HEK293 (cell line): Measurements from ENCODE around the gene SLC9A5.

Experiments used
- CTCF ChIA-PET: fragments of 350-600 bp; formaldehyde crosslinking; extraction: SDS; loops from one replicate; lab custom pipeline; 2021; ENCODE audit warnings: antibody characterized with exemption; lab: Yijun Ruan, JAX
- POLR2A ChIA-PET: fragments of 300-600 bp; formaldehyde crosslinking; extraction: SDS; loops from one replicate; lab custom pipeline; 2020; ENCODE audit warnings: antibody characterized with exemption, inconsistent platforms; lab: Yijun Ruan, JAX
- H3K27ac ChIP-seq: fragments of 200-500 bp; sonication (Bioruptor generic); 2 replicates; pipeline ENCODE4 v1.5.1; 2014; ENCODE audit warnings: low read depth, low read length, control low read depth, inconsistent platforms; ENCODE audit errors: extremely low read depth
- H3K36me3 ChIP-seq, 2 experiments: fragments of 200-500 bp in 1 of 2; sonication (Bioruptor generic) in 1 of 2; 1 replicate in 1 of 2; 2 replicates in 1 of 2; pipeline ENCODE4 v1.5.1; 2014 to 2017; ENCODE audit warnings: inconsistent platforms in 2 of 2, low read length in 2 of 2; ENCODE audit not compliant: control insufficient read depth in 2 of 2, insufficient read depth in 1 of 2
- H3K4me1 ChIP-seq: fragments of 200-500 bp; sonication (Bioruptor generic); 2 replicates; pipeline ENCODE4 v1.5.1; 2014; ENCODE audit warnings: mild to moderate bottlenecking, low read length, inconsistent platforms; ENCODE audit not compliant: control insufficient read depth, insufficient read depth
- H3K4me3 ChIP-seq: 2 replicates; pipeline ENCODE4 v1.5.1; 2011; ENCODE audit warnings: low read depth, mild to moderate bottlenecking, control low read depth, low read length, moderate library complexity
- H3K9me3 ChIP-seq: fragments of 200-500 bp; sonication (Bioruptor generic); 2 replicates; pipeline ENCODE4 v1.5.1; 2014; ENCODE audit warnings: low read depth, low read length, inconsistent platforms; ENCODE audit not compliant: control insufficient read depth, insufficient read depth
- CTCF ChIP-seq: fragments of 450-650 bp; formaldehyde crosslinking; IDR thresholded peaks from 2 replicates; pipeline ENCODE4 v1.5.1; 2016; ENCODE audit warnings: missing biosample characterization, missing genetic modification characterization
- FEZF1 ChIP-seq: fragments of 450-650 bp; formaldehyde crosslinking; IDR thresholded peaks from 2 replicates; pipeline ENCODE4 v1.5.1; 2016; ENCODE audit warnings: missing biosample characterization, missing genetic modification characterization
- ZFP41 ChIP-seq: fragments of 450-650 bp; formaldehyde crosslinking; IDR thresholded peaks from 2 replicates; pipeline ENCODE4 v1.5.1; 2016; ENCODE audit warnings: missing biosample characterization, missing genetic modification characterization, borderline replicate concordance
- ZIC2 ChIP-seq: fragments of 450-650 bp; formaldehyde crosslinking; IDR thresholded peaks from 2 replicates; pipeline ENCODE4 v1.5.1; 2016; ENCODE audit warnings: missing biosample characterization, missing genetic modification characterization
- ZNF138 ChIP-seq: fragments of 450-650 bp; formaldehyde crosslinking; IDR thresholded peaks from 2 replicates; pipeline ENCODE4 v1.5.1; 2016; ENCODE audit warnings: missing biosample characterization, missing genetic modification characterization, borderline replicate concordance
- ZNF184 ChIP-seq: fragments of 450-650 bp; IDR thresholded peaks from 2 replicates; pipeline ENCODE4 v1.5.1; 2018; ENCODE audit warnings: missing biosample characterization, mild to moderate bottlenecking, missing genetic modification characterization
- ZNF19 ChIP-seq: fragments of 450-650 bp; formaldehyde crosslinking; IDR thresholded peaks from 2 replicates; pipeline ENCODE4; 2016; ENCODE audit warnings: missing biosample characterization, missing genetic modification characterization, low read depth
- ZNF292 ChIP-seq: fragments of 450-650 bp; formaldehyde crosslinking; IDR thresholded peaks from 2 replicates; pipeline ENCODE4 v1.5.1; 2016; ENCODE audit warnings: low read depth, missing biosample characterization, missing genetic modification characterization, borderline replicate concordance
- ZNF404 ChIP-seq: fragments of 450-650 bp; formaldehyde crosslinking; IDR thresholded peaks from 2 replicates; pipeline ENCODE4 v1.5.1; 2017; ENCODE audit warnings: missing biosample characterization, missing genetic modification characterization
- ZNF416 ChIP-seq: fragments of 450-650 bp; formaldehyde crosslinking; IDR thresholded peaks from 2 replicates; pipeline ENCODE4 v1.5.1; 2016; ENCODE audit warnings: missing biosample characterization, missing genetic modification characterization
- ZNF658 ChIP-seq: fragments of 450-650 bp; formaldehyde crosslinking; IDR thresholded peaks from 2 replicates; pipeline ENCODE4; 2016; ENCODE audit warnings: missing biosample characterization, missing genetic modification characterization
- ZNF664 ChIP-seq: fragments of 450-650 bp; formaldehyde crosslinking; IDR thresholded peaks from 2 replicates; pipeline ENCODE4 v1.5.1; 2016; ENCODE audit warnings: missing biosample characterization, missing genetic modification characterization
- ZNF785 ChIP-seq: fragments of 450-650 bp; formaldehyde crosslinking; IDR thresholded peaks from 2 replicates; pipeline ENCODE4 v1.5.1; 2016; ENCODE audit warnings: missing biosample characterization, missing genetic modification characterization
- ZNF792 ChIP-seq: fragments of 450-650 bp; formaldehyde crosslinking; IDR thresholded peaks from 2 replicates; pipeline ENCODE4 v1.5.1; 2016; ENCODE audit warnings: missing biosample characterization, missing genetic modification characterization
- TF ChIP-seq, protein P1 (sequence below): fragments of 450-650 bp; formaldehyde crosslinking; IDR thresholded peaks from 2 replicates; pipeline ENCODE4 v1.5.1; 2016; ENCODE audit warnings: missing biosample characterization, missing genetic modification characterization
- TF ChIP-seq, protein P2 (sequence below): fragments of 450-650 bp; formaldehyde crosslinking; IDR thresholded peaks from 2 replicates; pipeline ENCODE4 v1.5.1; 2016; ENCODE audit warnings: missing biosample characterization, missing genetic modification characterization, low read depth

Gene SLC9A5

GRCh38 chr16:67302076-67302475, 53.3 kb downstream of the SLC9A5 start:
- POLR2A ChIA-PET = no interaction called here
- H3K4me3 ChIP-seq = no peak overlapping the region
- H3K27ac ChIP-seq = no peak overlapping the region

GRCh38 chr16:67302970-67303369, 54.2 kb downstream of the SLC9A5 start:
- Histone ChIP-seq H3K36me3 (no peaks in the 10 kb centered on the region), H3K9me3 (no peaks in the 10 kb centered on the region), H3K4me1 (no peaks in the 10 kb centered on the region), H3K27ac (no peak overlapping the region), H3K4me3 (no peak overlapping the region)
- no peak for TF ChIP-seq ZNF416 (tag by site-specific recombination)
- peak; percentile 81 for TF ChIP-seq ZIC2 (tag by site-specific recombination)
- ChIA-PET POLR2A (no interaction called here), CTCF (interaction anchor here (1.1 kb wide), 1 partner anchor 19 kb away, joined by 3 read pairs; no protein-coding TSS in a partner anchor)

More at GRCh38 chr16:67302076-67302475, 53.3 kb downstream of the SLC9A5 start:
- Histone ChIP-seq H3K9me3 (no peaks in the 10 kb centered on the region), H3K36me3 (no peaks in the 10 kb centered on the region), H3K4me1 (no peaks in the 10 kb centered on the region)
- TF ChIP-seq, protein P1, sequence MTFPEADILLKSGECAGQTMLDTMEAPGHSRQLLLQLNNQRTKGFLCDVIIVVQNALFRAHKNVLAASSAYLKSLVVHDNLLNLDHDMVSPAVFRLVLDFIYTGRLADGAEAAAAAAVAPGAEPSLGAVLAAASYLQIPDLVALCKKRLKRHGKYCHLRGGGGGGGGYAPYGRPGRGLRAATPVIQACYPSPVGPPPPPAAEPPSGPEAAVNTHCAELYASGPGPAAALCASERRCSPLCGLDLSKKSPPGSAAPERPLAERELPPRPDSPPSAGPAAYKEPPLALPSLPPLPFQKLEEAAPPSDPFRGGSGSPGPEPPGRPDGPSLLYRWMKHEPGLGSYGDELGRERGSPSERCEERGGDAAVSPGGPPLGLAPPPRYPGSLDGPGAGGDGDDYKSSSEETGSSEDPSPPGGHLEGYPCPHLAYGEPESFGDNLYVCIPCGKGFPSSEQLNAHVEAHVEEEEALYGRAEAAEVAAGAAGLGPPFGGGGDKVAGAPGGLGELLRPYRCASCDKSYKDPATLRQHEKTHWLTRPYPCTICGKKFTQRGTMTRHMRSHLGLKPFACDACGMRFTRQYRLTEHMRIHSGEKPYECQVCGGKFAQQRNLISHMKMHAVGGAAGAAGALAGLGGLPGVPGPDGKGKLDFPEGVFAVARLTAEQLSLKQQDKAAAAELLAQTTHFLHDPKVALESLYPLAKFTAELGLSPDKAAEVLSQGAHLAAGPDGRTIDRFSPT (tag by site-specific recombination) = no peak
- TF ChIP-seq ZNF184 = no peak
- CTCF ChIA-PET = interaction anchor here (0.6 to 1.1 kb wide), 2 partner anchors 13 to 18 kb away, joined by 3 to 4 read pairs; no protein-coding TSS in a partner anchor

GRCh38 chr16:67304020-67304419, 55.2 kb downstream of the SLC9A5 start:
- CTCF ChIA-PET = interaction anchor here (0.7 kb wide), 2 partner anchors 113 to 512 kb away, joined by 3 read pairs; no protein-coding TSS in a partner anchor
- no peaks in the 10 kb centered on the region for H3K4me1 ChIP-seq
- POLR2A ChIA-PET = no interaction called here
- no peaks in the 10 kb centered on the region for H3K9me3 ChIP-seq
- no peak for TF ChIP-seq ZNF138 (tag by site-specific recombination)
- TF ChIP-seq CTCF (tag by site-specific recombination) = no peak
- no peak for TF ChIP-seq ZNF664 (tag by site-specific recombination)
- no peak for TF ChIP-seq ZNF292
- no peaks in the 10 kb centered on the region for H3K36me3 ChIP-seq
- no peak overlapping the region for H3K4me3 ChIP-seq
- H3K27ac ChIP-seq = no peak overlapping the region

GRCh38 chr16:67305216-67306071, 56.7 kb downstream of the SLC9A5 start:
- Histone ChIP-seq H3K27ac (no peak overlapping the region), H3K4me3 (no peak overlapping the region), H3K9me3 (no peaks in the 10 kb centered on the region), H3K36me3 (no peaks in the 10 kb centered on the region), H3K4me1 (no peaks in the 10 kb centered on the region)
- CTCF ChIA-PET = interaction anchor here (0.5 kb wide), 1 partner anchor 1479 kb away, joined by 6 read pairs; no protein-coding TSS in a partner anchor
- POLR2A ChIA-PET = no interaction called here
- TF ChIP-seq ZNF138 (tag by site-specific recombination) = no peak
- TF ChIP-seq ZNF416 (tag by site-specific recombination) = no peak
- TF ChIP-seq ZNF404 (tag by site-specific recombination) = no peak
- TF ChIP-seq ZNF19 = no peak
- TF ChIP-seq ZNF658 = no peak
- no peak for TF ChIP-seq ZNF792
- no peak for TF ChIP-seq FEZF1 (tag by site-specific recombination)
- no peak for TF ChIP-seq ZNF785 (tag by site-specific recombination)
- no peak for TF ChIP-seq ZFP41 (tag by site-specific recombination)
- TF ChIP-seq, protein P2, sequence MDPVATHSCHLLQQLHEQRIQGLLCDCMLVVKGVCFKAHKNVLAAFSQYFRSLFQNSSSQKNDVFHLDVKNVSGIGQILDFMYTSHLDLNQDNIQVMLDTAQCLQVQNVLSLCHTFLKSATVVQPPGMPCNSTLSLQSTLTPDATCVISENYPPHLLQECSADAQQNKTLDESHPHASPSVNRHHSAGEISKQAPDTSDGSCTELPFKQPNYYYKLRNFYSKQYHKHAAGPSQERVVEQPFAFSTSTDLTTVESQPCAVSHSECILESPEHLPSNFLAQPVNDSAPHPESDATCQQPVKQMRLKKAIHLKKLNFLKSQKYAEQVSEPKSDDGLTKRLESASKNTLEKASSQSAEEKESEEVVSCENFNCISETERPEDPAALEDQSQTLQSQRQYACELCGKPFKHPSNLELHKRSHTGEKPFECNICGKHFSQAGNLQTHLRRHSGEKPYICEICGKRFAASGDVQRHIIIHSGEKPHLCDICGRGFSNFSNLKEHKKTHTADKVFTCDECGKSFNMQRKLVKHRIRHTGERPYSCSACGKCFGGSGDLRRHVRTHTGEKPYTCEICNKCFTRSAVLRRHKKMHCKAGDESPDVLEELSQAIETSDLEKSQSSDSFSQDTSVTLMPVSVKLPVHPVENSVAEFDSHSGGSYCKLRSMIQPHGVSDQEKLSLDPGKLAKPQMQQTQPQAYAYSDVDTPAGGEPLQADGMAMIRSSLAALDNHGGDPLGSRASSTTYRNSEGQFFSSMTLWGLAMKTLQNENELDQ (tag by site-specific recombination) = no peak
